Measurements from ENCODE around the gene HOXD3.

DNA sequence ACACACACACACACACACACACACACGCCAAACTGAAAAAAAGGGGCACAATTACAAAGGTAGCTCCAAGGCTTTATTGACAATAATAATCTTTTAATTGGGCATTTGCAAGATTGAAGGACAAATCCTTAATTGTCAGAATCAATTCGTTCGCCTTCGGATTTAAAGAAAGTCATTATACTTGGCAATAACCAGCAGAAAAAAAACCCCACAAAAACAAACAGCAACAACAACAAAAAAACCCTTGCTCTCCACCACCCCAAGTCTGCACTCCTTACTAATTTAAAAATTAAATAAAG, 29.4 kb upstream of the HOXD3 start:
- TF ChIP-seq CTCF (IDR thresholded peaks at IDR 0.05) (no peak), POLR2A (IDR thresholded peaks at IDR 0.05) (no peak)

Measured in lower leg skin (tissue), 3 donors.